COR-L47 (cell line): ENCODE data around the gene DYNLT1.

Experiments
- DNase-seq: peaks from one replicate; lab custom pipeline; 2025; lab: John Stamatoyannopoulos, UW

The DYNLT1 gene

DNA sequence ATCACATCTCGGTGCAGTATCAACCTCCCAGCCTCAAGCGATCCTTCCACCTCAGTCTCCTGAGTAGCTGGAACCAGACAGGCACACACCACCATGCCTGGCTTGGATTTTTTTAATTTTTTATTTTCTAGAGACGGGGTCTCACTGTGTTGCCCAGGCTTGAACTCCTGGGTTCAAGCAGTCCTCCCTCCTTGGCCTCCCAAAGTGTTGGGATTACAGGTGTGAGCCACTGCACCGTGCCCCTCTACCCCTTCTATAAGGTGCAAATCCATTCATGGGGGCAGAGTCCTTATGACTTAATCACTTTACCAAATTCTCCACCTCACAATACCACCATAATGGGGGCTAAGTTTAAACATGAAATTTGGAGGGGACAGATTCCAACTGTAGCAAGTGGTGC lies 47.0 kb downstream of the DYNLT1 start:
- no peak for DNase-seq

DNA sequence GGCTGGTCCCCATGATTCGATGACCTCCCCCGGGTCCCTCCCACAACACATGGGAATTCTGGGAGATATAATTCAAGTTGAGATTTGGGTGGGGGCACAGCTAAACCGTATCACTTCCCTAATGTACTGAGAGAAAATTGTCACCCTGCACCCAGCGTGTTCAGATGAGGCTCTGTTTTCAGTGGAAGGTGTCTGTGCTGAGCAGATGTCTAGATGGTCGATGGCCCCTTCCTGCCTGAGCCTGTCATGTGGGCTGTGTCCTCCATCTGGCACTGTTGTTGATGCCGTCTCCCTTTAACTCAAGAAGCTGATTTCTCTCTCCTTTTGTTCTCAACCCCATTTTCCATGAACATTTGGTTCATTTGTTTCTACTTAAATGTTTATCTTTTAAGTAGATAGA lies 47.7 kb downstream of the DYNLT1 start:
- no peak for DNase-seq

DNA sequence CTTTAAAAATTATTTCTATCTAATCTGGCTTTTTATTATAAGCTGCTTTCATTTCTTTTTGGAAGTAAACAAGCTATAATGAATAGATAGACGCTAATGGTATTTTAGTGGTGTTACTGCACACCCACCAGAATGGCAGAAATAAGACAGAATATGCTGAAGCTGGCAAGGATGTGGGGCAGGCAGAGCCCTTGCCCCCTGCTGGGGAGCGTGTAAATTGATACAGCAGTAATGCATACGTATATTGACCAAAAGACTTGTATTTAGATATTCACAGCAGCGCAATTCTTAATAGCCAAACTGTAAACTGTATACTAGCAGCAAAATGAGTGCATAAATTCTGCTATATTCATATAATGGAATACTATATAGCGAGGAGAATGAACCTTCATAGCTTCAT lies 49.3 kb downstream of the DYNLT1 start:
- DNase-seq, result no peak

DNA sequence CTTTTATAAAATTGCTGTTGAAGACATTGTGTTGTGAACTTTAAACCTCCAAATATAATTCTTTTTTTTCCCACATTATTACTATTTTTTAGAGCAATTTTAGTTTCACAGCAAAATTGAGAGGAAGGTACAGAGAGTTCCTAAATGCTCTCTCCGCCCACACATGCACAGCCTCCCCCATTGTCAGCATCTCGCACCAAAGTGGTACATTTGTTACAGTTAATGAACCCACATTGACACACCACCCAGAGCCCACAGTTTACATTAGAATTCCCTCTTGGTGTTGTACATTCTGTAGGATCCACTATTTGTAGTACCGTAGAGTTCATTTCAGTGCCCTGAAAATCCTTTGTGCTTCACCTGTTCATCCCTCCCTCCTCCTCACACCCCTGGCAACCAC lies 50.9 kb downstream of the DYNLT1 start:
- no peak for DNase-seq

- DNase-seq, result no peak
Observed at GRCh38 chr6:158591810-158592209, 52.7 kb downstream of the DYNLT1 start.

DNA sequence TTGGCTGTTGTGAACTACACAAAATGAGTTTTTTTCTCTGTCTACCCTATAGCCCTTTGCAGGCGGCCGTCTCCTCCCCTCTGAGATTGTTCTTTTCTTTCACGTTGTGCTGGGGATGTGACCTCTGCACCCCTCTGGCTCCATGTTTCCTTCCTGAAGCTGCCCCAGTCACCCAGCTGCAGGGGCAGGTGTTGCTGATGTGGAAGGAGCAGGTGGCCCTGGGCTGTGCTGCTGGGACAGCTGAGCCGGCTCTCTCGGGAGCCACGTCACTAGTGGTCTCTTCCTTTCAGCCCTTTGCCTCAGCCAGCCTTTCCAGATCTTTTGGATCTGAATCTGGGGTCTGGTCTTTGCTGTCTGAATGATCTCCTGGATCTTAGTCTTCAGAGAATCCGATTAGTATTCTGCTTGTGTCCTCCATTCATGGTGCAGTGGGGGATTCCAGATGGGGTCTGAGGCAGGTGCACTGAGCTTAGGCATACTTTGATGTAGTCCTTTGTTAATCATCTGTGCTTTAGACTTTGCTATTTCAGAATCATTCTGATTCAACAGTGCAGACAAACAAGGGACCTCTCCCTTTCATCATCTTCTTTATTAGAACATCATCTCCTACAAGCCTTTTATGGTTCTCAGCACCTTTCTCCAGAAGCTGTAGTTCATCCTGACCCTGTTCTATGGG lies 53.3 kb downstream of the DYNLT1 start:
- DNase-seq, result no peak

- DNase-seq, result no peak
Observed at GRCh38 chr6:158589366-158589765, 55.2 kb downstream of the DYNLT1 start.

DNA sequence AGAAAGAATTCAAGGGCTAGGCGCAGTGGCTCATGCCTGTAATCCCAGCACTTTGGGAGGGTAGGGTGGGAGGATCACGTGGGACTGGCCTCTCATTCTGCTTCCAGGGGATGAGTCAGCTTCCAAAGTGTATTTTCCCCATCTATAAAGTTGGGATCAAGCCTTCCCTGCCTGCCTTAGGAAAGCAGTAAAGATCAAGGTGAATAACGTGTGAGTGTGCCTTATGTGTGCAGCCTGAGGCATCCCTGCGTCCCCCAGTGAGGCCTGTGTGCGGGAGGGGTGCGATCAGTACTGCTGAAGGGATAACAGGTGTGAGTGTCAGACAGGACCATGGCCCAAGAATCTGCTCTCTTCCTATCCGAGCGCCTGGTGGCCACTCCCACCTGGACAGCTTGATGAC lies 57.9 kb downstream of the DYNLT1 start:
- DNase-seq, result no peak
